ENCODE results near the gene SHROOM1. TPM values are rescaled to one million over a fixed set of nuclear protein-coding genes. Genes with fewer than 3 reads are reported as not detected.

The SHROOM1 gene
- total RNA-seq, 1 donor from 2014 or later, result 24.2 TPM

GRCh38 chr5:132782101-132782500 is 48.3 kb downstream of the SHROOM1 start:
- TF ChIP-seq CTCF (IDR thresholded peaks at IDR 0.05), result no peak
- peaks cover 9% of the 10 kb centered on the region for H3K4me1 ChIP-seq
- no peak overlapping the region for H3K4me3 ChIP-seq
- ATAC-seq, result peak; percentile 54
- no peak for DNase-seq
- no peak overlapping the region for H3K27ac ChIP-seq
- intact Hi-C loops (cut with DNase I), result no loop called here
- peaks cover 3% of the 10 kb centered on the region for H3K27me3 ChIP-seq
- H3K9me3 ChIP-seq, result no peaks in the 10 kb centered on the region
- no peaks in the 10 kb centered on the region for H3K36me3 ChIP-seq

- TF ChIP-seq CTCF (IDR thresholded peaks at IDR 0.05), result no peak
- no peak overlapping the region for H3K27ac ChIP-seq
- peaks cover 14% of the 10 kb centered on the region for H3K4me1 ChIP-seq
- no peak for DNase-seq
- H3K27me3 ChIP-seq, result peaks cover 3% of the 10 kb centered on the region
- no peaks in the 10 kb centered on the region for H3K36me3 ChIP-seq
- no peak for ATAC-seq
- no peak overlapping the region for H3K4me3 ChIP-seq
- intact Hi-C loops (cut with DNase I), result no loop called here
- no peaks in the 10 kb centered on the region for H3K9me3 ChIP-seq
These were observed 49.4 kb downstream of the SHROOM1 start for GRCh38 chr5:132781029-132781428.

- DNase-seq (no peak), ATAC-seq (no peak)
- H3K27me3 ChIP-seq, result peaks cover 3% of the 10 kb centered on the region
- no peaks in the 10 kb centered on the region for H3K9me3 ChIP-seq
- no peak for TF ChIP-seq CTCF (IDR thresholded peaks at IDR 0.05)
- intact Hi-C loops (cut with DNase I), result no loop called here
- H3K27ac ChIP-seq, result no peak overlapping the region
- no peaks in the 10 kb centered on the region for H3K36me3 ChIP-seq
- H3K4me1 ChIP-seq, result peaks cover 16% of the 10 kb centered on the region
- no peak overlapping the region for H3K4me3 ChIP-seq
These were observed 49.9 kb downstream of the SHROOM1 start for GRCh38 chr5:132780577-132780976.

GRCh38 chr5:132779961-132780360 is 50.5 kb downstream of the SHROOM1 start:
- intact Hi-C loops (cut with DNase I), result no loop called here
- Histone ChIP-seq H3K4me3 (no peak overlapping the region), H3K36me3 (no peaks in the 10 kb centered on the region), H3K27me3 (peaks cover 3% of the 10 kb centered on the region), H3K4me1 (peaks cover 21% of the 10 kb centered on the region), H3K9me3 (no peaks in the 10 kb centered on the region), H3K27ac (no peak overlapping the region)
- TF ChIP-seq CTCF (IDR thresholded peaks at IDR 0.05), result no peak
- ATAC-seq, result no peak
- no peak for DNase-seq

- DNase-seq, result no peak
- Histone ChIP-seq H3K27ac (no peak overlapping the region), H3K27me3 (peaks cover 3% of the 10 kb centered on the region), H3K9me3 (no peaks in the 10 kb centered on the region), H3K4me3 (no peak overlapping the region), H3K36me3 (no peaks in the 10 kb centered on the region), H3K4me1 (peaks cover 26% of the 10 kb centered on the region)
- TF ChIP-seq CTCF (IDR thresholded peaks at IDR 0.05), result no peak
- no peak for ATAC-seq
- intact Hi-C loops (cut with DNase I), result no loop called here
These were observed 51.6 kb downstream of the SHROOM1 start for GRCh38 chr5:132778856-132779255.

GRCh38 chr5:132778129-132778528 is 52.3 kb downstream of the SHROOM1 start:
- H3K27me3 ChIP-seq, result peaks cover 3% of the 10 kb centered on the region
- ATAC-seq, result no peak
- no peak for DNase-seq
- intact Hi-C loops (cut with DNase I), result no loop called here
- H3K4me1 ChIP-seq, result peaks cover 26% of the 10 kb centered on the region
- TF ChIP-seq CTCF (IDR thresholded peaks at IDR 0.05), result no peak
- H3K36me3 ChIP-seq, result no peaks in the 10 kb centered on the region
- H3K4me3 ChIP-seq, result peak overlapping the region; percentile 73
- H3K27ac ChIP-seq, result peak overlapping the region; percentile 78
- no peaks in the 10 kb centered on the region for H3K9me3 ChIP-seq

Measured in upper lobe of right lung (tissue), 1 donor.